ENCODE measurements around the gene MAN1C1. TPM values are rescaled to one million over a fixed set of nuclear protein-coding genes. Genes with fewer than 3 reads are reported as not detected.

The MAN1C1 gene
- total RNA-seq, 1 experiment from 2014 or later: 0.11 TPM

DNA sequence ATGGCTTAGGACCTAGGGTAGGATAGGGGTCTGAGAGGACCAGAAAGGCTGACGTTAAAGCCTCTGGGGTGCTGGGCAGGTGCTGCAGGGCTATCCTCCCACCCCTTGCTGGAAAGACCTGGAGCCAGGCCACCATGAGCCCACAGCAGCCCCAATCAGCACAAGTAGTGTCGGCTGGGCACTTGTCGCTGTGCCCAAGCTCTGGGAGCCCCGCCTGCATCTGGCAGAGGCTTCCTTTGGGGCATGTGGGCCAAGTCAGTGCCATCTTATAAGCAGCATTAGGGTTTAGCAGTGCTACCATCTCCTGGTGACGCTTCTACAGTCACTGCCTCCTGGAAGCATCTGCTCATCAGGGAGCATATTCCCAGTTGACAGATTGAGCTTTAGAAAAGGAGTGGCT is 31.3 kb downstream of the MAN1C1 start:
- Histone ChIP-seq H3K9ac (ENCODE audit: low read length) (no peak overlapping the region), H3K4me1 (ENCODE audit: insufficient read depth, low read length) (no peaks in the 10 kb centered on the region), H3F3A (ENCODE audit: low read length, unreplicated experiment) (no peaks in the 10 kb centered on the region), H3K36me3 (ENCODE audit: low read depth, low read length) (no peaks in the 10 kb centered on the region), H3K27me3 (ENCODE audit: low read length) (peaks cover 12% of the 10 kb centered on the region), H3K9me3 (ENCODE audit: low read length) (no peaks in the 10 kb centered on the region), H3K4me2 (ENCODE audit: low read length) (no peak overlapping the region), H3K27ac (ENCODE audit: low read length) (no peak overlapping the region), H2AFZ (ENCODE audit: low read length) (no peak overlapping the region), H3K9me2 (replicated peaks; ENCODE audit: low read length) (no peaks in the 10 kb centered on the region), H4K20me1 (ENCODE audit: low read length) (no peaks in the 10 kb centered on the region), H3K4me3 (ENCODE audit: low read length) (no peak overlapping the region), H3K79me2 (ENCODE audit: low read length) (no peaks in the 10 kb centered on the region)
- BruUV-seq (replicated peaks): no TSS peak
- CTCF ChIA-PET: no interaction called here
- POLR2A ChIA-PET (ENCODE audit: unreplicated experiment): no interaction called here
- no peak for TF ChIP-seq CTCF (conservative IDR thresholded peaks at IDR 0.05; ENCODE audit: low read depth, low read length)
- no peak for TF ChIP-seq EZH2 (IDR thresholded peaks at IDR 0.05; ENCODE audit: low read length, unreplicated experiment)
- no peak for TF ChIP-seq EZH2phosphoT487 (IDR thresholded peaks at IDR 0.05; ENCODE audit: borderline replicate concordance, low read length)
- ATAC-seq: no peak
- intact Hi-C loops (cut with micrococcal nuclease): no loop called here
- DNase-seq: no peak

DNA sequence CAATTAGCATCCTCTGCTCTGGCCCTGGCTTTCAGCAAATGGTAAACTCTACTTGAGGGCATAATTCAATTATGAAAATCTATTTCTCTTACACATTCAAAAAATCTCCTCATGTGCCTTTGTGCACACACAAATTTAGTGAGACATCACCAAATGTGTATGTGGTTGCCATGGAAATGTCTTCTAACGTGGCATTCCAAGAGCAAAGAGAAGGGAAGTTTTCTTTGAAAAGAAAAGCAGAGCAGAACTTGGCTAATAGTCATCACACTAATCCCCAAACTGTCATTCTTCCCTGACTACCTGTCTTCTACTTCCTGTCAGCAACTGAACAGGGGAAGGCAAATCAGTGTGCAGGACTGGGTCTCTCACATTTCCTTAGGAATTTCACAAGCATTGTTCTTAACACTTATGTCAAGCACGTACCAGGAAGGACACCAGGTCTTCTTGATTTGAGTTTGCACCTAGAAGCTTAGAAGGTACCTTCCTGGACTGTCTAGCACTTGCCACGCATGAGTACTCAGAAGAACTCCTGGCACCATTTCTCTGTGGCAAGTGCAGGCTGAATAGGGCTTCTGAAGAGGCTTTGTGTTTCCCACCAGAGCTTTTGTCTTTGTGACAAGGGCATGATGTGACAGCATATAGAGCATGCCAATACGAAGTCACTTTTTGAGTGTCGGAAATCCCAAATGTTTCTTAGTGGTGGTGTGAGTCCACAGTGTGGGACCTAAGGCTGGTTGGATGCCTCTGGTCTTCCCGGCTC is 32.3 kb downstream of the MAN1C1 start:
- ChIA-PET CTCF (no interaction called here), POLR2A (ENCODE audit: unreplicated experiment) (no interaction called here)
- Histone ChIP-seq H3K36me3 (ENCODE audit: low read depth, low read length) (no peaks in the 10 kb centered on the region), H3K4me2 (ENCODE audit: low read length) (no peak overlapping the region), H2AFZ (ENCODE audit: low read length) (no peak overlapping the region), H3K27ac (ENCODE audit: low read length) (no peak overlapping the region), H3K9me3 (ENCODE audit: low read length) (no peaks in the 10 kb centered on the region), H3K9me2 (replicated peaks; ENCODE audit: low read length) (no peaks in the 10 kb centered on the region), H3F3A (ENCODE audit: low read length, unreplicated experiment) (no peaks in the 10 kb centered on the region), H3K4me1 (ENCODE audit: insufficient read depth, low read length) (no peaks in the 10 kb centered on the region), H4K20me1 (ENCODE audit: low read length) (no peaks in the 10 kb centered on the region), H3K9ac (ENCODE audit: low read length) (no peak overlapping the region), H3K79me2 (ENCODE audit: low read length) (no peaks in the 10 kb centered on the region), H3K27me3 (ENCODE audit: low read length) (peaks cover 12% of the 10 kb centered on the region), H3K4me3 (ENCODE audit: low read length) (no peak overlapping the region)
- no peak for ATAC-seq
- TF ChIP-seq EZH2 (IDR thresholded peaks at IDR 0.05; ENCODE audit: low read length, unreplicated experiment) (no peak), EZH2phosphoT487 (IDR thresholded peaks at IDR 0.05; ENCODE audit: borderline replicate concordance, low read length) (no peak), CTCF (conservative IDR thresholded peaks at IDR 0.05; ENCODE audit: low read depth, low read length) (no peak)
- intact Hi-C loops (cut with micrococcal nuclease): no loop called here
- BruUV-seq (replicated peaks): no TSS peak
- peak; percentile 14 for DNase-seq

GRCh38 chr1:25649505-25650288 is 33.1 kb downstream of the MAN1C1 start:
- TF ChIP-seq EZH2 (IDR thresholded peaks at IDR 0.05; ENCODE audit: low read length, unreplicated experiment): no peak
- no peak overlapping the region for H2AFZ ChIP-seq (ENCODE audit: low read length)
- H3K4me1 ChIP-seq (ENCODE audit: insufficient read depth, low read length): no peaks in the 10 kb centered on the region
- no peak overlapping the region for H3K4me3 ChIP-seq (ENCODE audit: low read length)
- no peak overlapping the region for H3K9ac ChIP-seq (ENCODE audit: low read length)
- peaks cover 11% of the 10 kb centered on the region for H3K27me3 ChIP-seq (ENCODE audit: low read length)
- no peaks in the 10 kb centered on the region for H3K79me2 ChIP-seq (ENCODE audit: low read length)
- no peak overlapping the region for H3K27ac ChIP-seq (ENCODE audit: low read length)
- POLR2A ChIA-PET (ENCODE audit: unreplicated experiment): no interaction called here
- H4K20me1 ChIP-seq (ENCODE audit: low read length): no peaks in the 10 kb centered on the region
- ATAC-seq (no peak), DNase-seq (no peak)
- intact Hi-C loops (cut with micrococcal nuclease): no loop called here
- H3K9me2 ChIP-seq (replicated peaks; ENCODE audit: low read length): no peaks in the 10 kb centered on the region
- H3K4me2 ChIP-seq (ENCODE audit: low read length): no peak overlapping the region
- BruUV-seq (replicated peaks): no TSS peak
- no peaks in the 10 kb centered on the region for H3K36me3 ChIP-seq (ENCODE audit: low read depth, low read length)
- H3K9me3 ChIP-seq (ENCODE audit: low read length): no peaks in the 10 kb centered on the region
- CTCF ChIA-PET: no interaction called here
- no peaks in the 10 kb centered on the region for H3F3A ChIP-seq (ENCODE audit: low read length, unreplicated experiment)
